Activated CD4-positive, alpha-beta T cell treated with anti-CD3 and anti-CD28 coated beads, Interleukin-2, amount 10 ng/mL, durations not matched to agents 7 days and 5 days (primary cell): ENCODE results near the gene MAMLD1. TPM values are rescaled to one million over a fixed set of nuclear protein-coding genes. Genes with fewer than 3 reads are reported as not detected.

ENCODE experiments used
- CTCF ChIA-PET: fragments of 350-600 bp; sonication (Branson Sonifier 250); formaldehyde crosslinking; loops from one replicate; lab custom pipeline; 2021; ENCODE audit warnings: antibody characterized with exemption; lab: Charles Lee
- POLR2A ChIA-PET: fragments of 350-600 bp; sonication (Branson Sonifier 250); formaldehyde crosslinking; loops from one replicate; lab custom pipeline; 2021; ENCODE audit warnings: antibody characterized with exemption; lab: Charles Lee
- DNase-seq: peaks from one replicate; pipeline ENCODE4 v3.0.0-alpha.2; 2020
- H3K27ac Mint-ChIP-seq: one replicate; pipeline ENCODE4 v1.8.0; 2021; ENCODE audit warnings: mild to moderate bottlenecking, moderate library complexity, mixed read lengths
- H3K27me3 Mint-ChIP-seq: one replicate; pipeline ENCODE4 v1.8.0; 2021; ENCODE audit warnings: mixed read lengths
- H3K36me3 Mint-ChIP-seq: one replicate; pipeline ENCODE4 v1.8.0; 2021; ENCODE audit warnings: low read depth, mixed read lengths
- H3K4me1 Mint-ChIP-seq: one replicate; pipeline ENCODE4 v1.8.0; 2021; ENCODE audit warnings: mixed read lengths
- H3K4me3 Mint-ChIP-seq: one replicate; pipeline ENCODE4 v1.8.0; 2021; ENCODE audit warnings: mild to moderate bottlenecking, moderate library complexity, mixed read lengths
- H3K9me3 Mint-ChIP-seq: one replicate; pipeline ENCODE4 v1.8.0; 2021; ENCODE audit warnings: mixed read lengths
- total RNA-seq, 2 experiments: library from RNA; stranded (reverse); gene quantifications; one replicate each; pipeline ENCODE4 v1.2.3, GENCODE V29; 2021

Gene MAMLD1
- total RNA-seq, 2 experiments from 2014 or later = 2.4 to 3.4 TPM

GRCh38 chrX:150416469-150416868 lies 53.4 kb downstream of the MAMLD1 start:
- ChIA-PET CTCF (no interaction called here), POLR2A (no interaction called here)
- DNase-seq = no peak
- Mint-ChIP-seq H3K27ac (no peak overlapping the region), H3K4me1 (peaks cover 8% of the 10 kb centered on the region), H3K27me3 (peaks cover 3% of the 10 kb centered on the region), H3K36me3 (peaks cover 2% of the 10 kb centered on the region), H3K4me3 (no peak overlapping the region), H3K9me3 (no peaks in the 10 kb centered on the region)

GRCh38 chrX:150421816-150422215 lies 58.7 kb downstream of the MAMLD1 start:
- no peak overlapping the region for H3K27ac Mint-ChIP-seq
- DNase-seq = no peak
- H3K9me3 Mint-ChIP-seq = peaks cover 2% of the 10 kb centered on the region
- no peak overlapping the region for H3K4me3 Mint-ChIP-seq
- ChIA-PET CTCF (no interaction called here), POLR2A (no interaction called here)
- H3K36me3 Mint-ChIP-seq = no peaks in the 10 kb centered on the region
- no peaks in the 10 kb centered on the region for H3K27me3 Mint-ChIP-seq
- no peaks in the 10 kb centered on the region for H3K4me1 Mint-ChIP-seq

- POLR2A ChIA-PET = no interaction called here
Measured at GRCh38 chrX:150429594-150429993, 66.5 kb downstream of the MAMLD1 start.

GRCh38 chrX:150436195-150436594 lies 73.1 kb downstream of the MAMLD1 start:
- Mint-ChIP-seq H3K27me3 (no peaks in the 10 kb centered on the region), H3K36me3 (peaks cover 6% of the 10 kb centered on the region), H3K4me3 (no peak overlapping the region), H3K9me3 (no peaks in the 10 kb centered on the region), H3K27ac (no peak overlapping the region), H3K4me1 (peaks cover 2% of the 10 kb centered on the region)
- no peak for DNase-seq
- ChIA-PET POLR2A (no interaction called here), CTCF (no interaction called here)

More at GRCh38 chrX:150429594-150429993, 66.5 kb downstream of the MAMLD1 start:
- CTCF ChIA-PET = interaction anchor here (0.8 to 1.0 kb wide), 2 partner anchors 20 to 787 kb away, joined by 3 read pairs; no protein-coding TSS in a partner anchor
- H3K4me3 Mint-ChIP-seq = no peak overlapping the region
- no peak for DNase-seq
- H3K27me3 Mint-ChIP-seq = no peaks in the 10 kb centered on the region
- H3K27ac Mint-ChIP-seq = no peak overlapping the region
- H3K36me3 Mint-ChIP-seq = no peaks in the 10 kb centered on the region
- peaks cover 2% of the 10 kb centered on the region for H3K9me3 Mint-ChIP-seq
- H3K4me1 Mint-ChIP-seq = no peaks in the 10 kb centered on the region

- POLR2A ChIA-PET = no interaction called here
- no peak overlapping the region for H3K4me3 Mint-ChIP-seq
- CTCF ChIA-PET = no interaction called here
- no peak overlapping the region for H3K27ac Mint-ChIP-seq
- H3K9me3 Mint-ChIP-seq = no peaks in the 10 kb centered on the region
- H3K27me3 Mint-ChIP-seq = no peaks in the 10 kb centered on the region
- DNase-seq = no peak
- peaks cover 6% of the 10 kb centered on the region for H3K36me3 Mint-ChIP-seq
- H3K4me1 Mint-ChIP-seq = peaks cover 2% of the 10 kb centered on the region
Measured at GRCh38 chrX:150438165-150438564, 75.0 kb downstream of the MAMLD1 start.

- ChIA-PET CTCF (no interaction called here), POLR2A (no interaction called here)
Measured at GRCh38 chrX:150446151-150446550, 83.0 kb downstream of the MAMLD1 start.

GRCh38 chrX:150446995-150447394 lies 83.9 kb downstream of the MAMLD1 start:
- ChIA-PET POLR2A (no interaction called here), CTCF (no interaction called here)
- Mint-ChIP-seq H3K27me3 (no peaks in the 10 kb centered on the region), H3K4me3 (no peak overlapping the region), H3K9me3 (no peaks in the 10 kb centered on the region), H3K4me1 (peaks cover 28% of the 10 kb centered on the region), H3K36me3 (no peaks in the 10 kb centered on the region), H3K27ac (no peak overlapping the region)
- DNase-seq = no peak

More at GRCh38 chrX:150446151-150446550, 83.0 kb downstream of the MAMLD1 start:
- H3K9me3 Mint-ChIP-seq = no peaks in the 10 kb centered on the region
- peaks cover 22% of the 10 kb centered on the region for H3K4me1 Mint-ChIP-seq
- H3K27ac Mint-ChIP-seq = no peak overlapping the region
- H3K36me3 Mint-ChIP-seq = no peaks in the 10 kb centered on the region
- no peaks in the 10 kb centered on the region for H3K27me3 Mint-ChIP-seq
- H3K4me3 Mint-ChIP-seq = no peak overlapping the region
- DNase-seq = no peak

- Mint-ChIP-seq H3K4me1 (peaks cover 31% of the 10 kb centered on the region), H3K36me3 (peaks cover 5% of the 10 kb centered on the region), H3K27ac (no peak overlapping the region), H3K27me3 (no peaks in the 10 kb centered on the region), H3K9me3 (no peaks in the 10 kb centered on the region), H3K4me3 (no peak overlapping the region)
- CTCF ChIA-PET = interaction anchor here (0.9 to 1.9 kb wide), 6 partner anchors 12 to 281 kb away, joined by 3 to 6 read pairs (median 3); no protein-coding TSS in a partner anchor
- no peak for DNase-seq
- POLR2A ChIA-PET = no interaction called here
Measured at GRCh38 chrX:150449313-150449712, 86.2 kb downstream of the MAMLD1 start.

GRCh38 chrX:150450519-150451177 lies 87.5 kb downstream of the MAMLD1 start:
- H3K9me3 Mint-ChIP-seq = no peaks in the 10 kb centered on the region
- POLR2A ChIA-PET = interaction anchor here (0.6 kb wide), 1 partner anchor 928 kb away, joined by 3 read pairs; no protein-coding TSS in a partner anchor
- CTCF ChIA-PET = interaction anchor here (0.9 to 1.9 kb wide), 5 partner anchors 11 to 42 kb away, joined by 3 to 6 read pairs (median 5); no protein-coding TSS in a partner anchor
- H3K36me3 Mint-ChIP-seq = peaks cover 7% of the 10 kb centered on the region
- peaks cover 33% of the 10 kb centered on the region for H3K4me1 Mint-ChIP-seq
- H3K4me3 Mint-ChIP-seq = no peak overlapping the region
- no peaks in the 10 kb centered on the region for H3K27me3 Mint-ChIP-seq
- DNase-seq = peak; percentile 8
- H3K27ac Mint-ChIP-seq = peak overlapping the region; percentile 19

GRCh38 chrX:150451953-150452352 lies 88.8 kb downstream of the MAMLD1 start:
- ChIA-PET POLR2A (no interaction called here), CTCF (no interaction called here)
- no peaks in the 10 kb centered on the region for H3K9me3 Mint-ChIP-seq
- no peak overlapping the region for H3K4me3 Mint-ChIP-seq
- no peaks in the 10 kb centered on the region for H3K27me3 Mint-ChIP-seq
- no peak for DNase-seq
- peaks cover 36% of the 10 kb centered on the region for H3K4me1 Mint-ChIP-seq
- no peak overlapping the region for H3K27ac Mint-ChIP-seq
- peaks cover 7% of the 10 kb centered on the region for H3K36me3 Mint-ChIP-seq

GRCh38 chrX:150454083-150454482 lies 91.0 kb downstream of the MAMLD1 start:
- H3K4me1 Mint-ChIP-seq = peaks cover 48% of the 10 kb centered on the region
- DNase-seq = no peak
- POLR2A ChIA-PET = no interaction called here
- CTCF ChIA-PET = interaction anchor here (0.8 kb wide), 1 partner anchor 11 kb away, joined by 3 read pairs; no protein-coding TSS in a partner anchor
- H3K9me3 Mint-ChIP-seq = no peaks in the 10 kb centered on the region
- no peak overlapping the region for H3K27ac Mint-ChIP-seq
- no peaks in the 10 kb centered on the region for H3K27me3 Mint-ChIP-seq
- peaks cover 7% of the 10 kb centered on the region for H3K36me3 Mint-ChIP-seq
- H3K4me3 Mint-ChIP-seq = no peak overlapping the region

GRCh38 chrX:150454508-150455214 lies 91.5 kb downstream of the MAMLD1 start:
- Mint-ChIP-seq H3K27ac (peak overlapping the region; percentile 27), H3K9me3 (no peaks in the 10 kb centered on the region), H3K4me3 (no peak overlapping the region), H3K36me3 (peaks cover 7% of the 10 kb centered on the region), H3K27me3 (no peaks in the 10 kb centered on the region), H3K4me1 (peaks cover 51% of the 10 kb centered on the region)
- ChIA-PET CTCF (interaction anchor here (1.1 to 2.5 kb wide), 2 partner anchors 19 to 23 kb away, joined by 3 to 7 read pairs; no protein-coding TSS in a partner anchor), POLR2A (no interaction called here)
- DNase-seq = no peak

- Mint-ChIP-seq H3K36me3 (peaks cover 7% of the 10 kb centered on the region), H3K27ac (no peak overlapping the region), H3K4me3 (no peak overlapping the region), H3K9me3 (no peaks in the 10 kb centered on the region), H3K4me1 (peaks cover 47% of the 10 kb centered on the region), H3K27me3 (no peaks in the 10 kb centered on the region)
- DNase-seq = no peak
- POLR2A ChIA-PET = no interaction called here
- CTCF ChIA-PET = interaction anchor here (1.1 to 2.5 kb wide), 2 partner anchors 18 to 22 kb away, joined by 3 to 7 read pairs; no protein-coding TSS in a partner anchor
Measured at GRCh38 chrX:150455215-150455608, 92.1 kb downstream of the MAMLD1 start.
